Panc1 (cell line): Measurements from ENCODE around the gene NFKB1. TPM values are rescaled to one million over a fixed set of nuclear protein-coding genes. Genes with fewer than 3 reads are reported as not detected.

Experiments used
- ATAC-seq: fragments of 200-7000 bp; cut with Tn5 transposase; 2 replicates; pipeline ENCODE4 v1.9.1; 2020; ENCODE audit warnings: mild to moderate bottlenecking, moderate library complexity
- BruUV-seq: library from RNA; stranded (reverse); fragments of 400-500 nt; replicated peaks from 2 replicates; lab custom pipeline; 2021; lab: Mats Ljungman, UMichigan
- CTCF ChIA-PET: fragments of 300-600 bp; sonication (Branson Sonifier 250); formaldehyde crosslinking; loops from one replicate; lab custom pipeline; 2022; ENCODE audit warnings: antibody characterized with exemption; lab: Charles Lee
- POLR2A ChIA-PET: fragments of 300-600 bp; sonication (Branson Sonifier 250); formaldehyde crosslinking; loops from one replicate; lab custom pipeline; 2022; ENCODE audit warnings: antibody characterized with exemption; lab: Charles Lee
- DNase-seq: peaks from one replicate; pipeline ENCODE4 v3.0.0-alpha.2; 2010; ENCODE audit warnings: low read depth, low spot score
- H3K27ac ChIP-seq: 2 replicates; pipeline ENCODE4 v1.5.1; 2011; ENCODE audit warnings: mild to moderate bottlenecking, low read length, inconsistent platforms
- H3K27me3 ChIP-seq: fragments of 200-500 bp; sonication (Bioruptor generic); 2 replicates; pipeline ENCODE4 v1.6.0; 2014; ENCODE audit warnings: low read length, inconsistent platforms; ENCODE audit not compliant: control insufficient read depth, insufficient read depth
- H3K36me3 ChIP-seq: fragments of 200-500 bp; sonication (Bioruptor generic); 2 replicates; pipeline ENCODE4 v1.5.1; 2014; ENCODE audit warnings: inconsistent platforms, mild to moderate bottlenecking, low read length, moderate library complexity; ENCODE audit not compliant: control insufficient read depth, insufficient read depth
- H3K4me1 ChIP-seq: 2 replicates; pipeline ENCODE4 v1.5.1; 2011; ENCODE audit warnings: inconsistent platforms, mild to moderate bottlenecking, low read length, moderate library complexity; ENCODE audit not compliant: control insufficient read depth, insufficient read depth
- H3K4me3 ChIP-seq, 2 experiments: 2 replicates each; pipeline ENCODE4 v1.5.1; 2011 to 2012; ENCODE audit warnings: low read depth in 2 of 2, low read length in 2 of 2, mild to moderate bottlenecking in 2 of 2, inconsistent platforms in 1 of 2, moderate library complexity in 1 of 2
- H3K9me3 ChIP-seq: fragments of 200-500 bp; sonication (Bioruptor generic); 2 replicates; pipeline ENCODE4 v1.5.1; 2014; ENCODE audit warnings: low read depth, mild to moderate bottlenecking, inconsistent platforms, low read length, moderate library complexity; ENCODE audit not compliant: control insufficient read depth, insufficient read depth
- CTCF ChIP-seq: fragments of 450-650 bp; IDR thresholded peaks from 2 replicates; pipeline ENCODE4 v1.5.1; 2017; ENCODE audit warnings: mild to moderate bottlenecking
- POLR2AphosphoS5 ChIP-seq: IDR thresholded peaks from 2 replicates; pipeline ENCODE4 v1.6.1; 2012; ENCODE audit warnings: mild to moderate bottlenecking, low read depth, low read length, moderate library complexity
- REST ChIP-seq, 2 experiments: IDR thresholded peaks; 2 replicates each; pipeline ENCODE4 v1.6.1; 2011 to 2012; ENCODE audit warnings: low read depth in 2 of 2, control low read depth in 1 of 2, low read length in 1 of 2, mild to moderate bottlenecking in 1 of 2, moderate library complexity in 1 of 2; ENCODE audit not compliant: insufficient read depth in 1 of 2
- SIN3A ChIP-seq: IDR thresholded peaks from 2 replicates; pipeline ENCODE4 v1.6.1; 2012; ENCODE audit warnings: low read depth, mild to moderate bottlenecking, low read length, moderate library complexity, borderline replicate concordance; ENCODE audit not compliant: insufficient read depth
- TCF7L2 ChIP-seq: IDR thresholded peaks from 2 replicates; pipeline ENCODE4 v1.6.1; 2011; ENCODE audit warnings: mild to moderate bottlenecking, low read depth, low read length, inconsistent platforms
- in situ Hi-C: cut with HindIII; loops from 2 replicates; pipeline ENCODE4 v1.10.0; 2016; ENCODE audit warnings: low sequenced_read_pairs, low pct_unique_long_range_greater_than_20kb
- intact Hi-C: fragments of 100-400 bp; cut with micrococcal nuclease; formaldehyde crosslinking; loops from one replicate; pipeline ENCODE4 v1.10.0; 2022; ENCODE audit not compliant: unreplicated experiment
- total RNA-seq: library from RNA; stranded (reverse); gene quantifications from one replicate; pipeline ENCODE4 v1.2.1, GENCODE V29; 2021; ENCODE audit not compliant: unreplicated experiment

The NFKB1 gene
- total RNA-seq, 1 experiment from 2014 or later: 29.0 TPM

- POLR2A ChIA-PET: no interaction called here
- in situ Hi-C loops: no loop called here
- H3K4me1 ChIP-seq: no peaks in the 10 kb centered on the region
- H3K27me3 ChIP-seq: no peaks in the 10 kb centered on the region
- H3K27ac ChIP-seq: no peak overlapping the region
- DNase-seq (no peak), ATAC-seq (no peak)
- no peak for TF ChIP-seq CTCF
- no peak for TF ChIP-seq REST (IDR thresholded peaks at IDR 0.05; ENCODE audit: insufficient read depth in 1 of 2, low read depth in 2 of 2, low read length in 1 of 2)
- TF ChIP-seq SIN3A: no peak
- TF ChIP-seq POLR2AphosphoS5: no peak
- no peak for TF ChIP-seq TCF7L2
- BruUV-seq: no TSS peak
- intact Hi-C loops: no loop called here
- no peak overlapping the region for H3K4me3 ChIP-seq
- CTCF ChIA-PET: no interaction called here
- no peaks in the 10 kb centered on the region for H3K9me3 ChIP-seq
- no peaks in the 10 kb centered on the region for H3K36me3 ChIP-seq
Observed at GRCh38 chr4:102631616-102632015, 130.5 kb downstream of the NFKB1 start.

GRCh38 chr4:102632241-102633065 lies 131.3 kb downstream of the NFKB1 start:
- TF ChIP-seq SIN3A (no peak), POLR2AphosphoS5 (no peak), REST (IDR thresholded peaks at IDR 0.05; ENCODE audit: insufficient read depth in 1 of 2, low read depth in 2 of 2, low read length in 1 of 2) (no peak), TCF7L2 (no peak), CTCF (no peak)
- CTCF ChIA-PET: interaction anchor here (0.6 kb wide), 1 partner anchor 201 kb away, joined by 7 read pairs; no protein-coding TSS in a partner anchor
- intact Hi-C loops: no loop called here
- H3K36me3 ChIP-seq: no peaks in the 10 kb centered on the region
- in situ Hi-C loops: no loop called here
- no peak for ATAC-seq
- H3K4me3 ChIP-seq: no peak overlapping the region
- no peaks in the 10 kb centered on the region for H3K27me3 ChIP-seq
- H3K9me3 ChIP-seq: no peaks in the 10 kb centered on the region
- no peaks in the 10 kb centered on the region for H3K4me1 ChIP-seq
- no peak for DNase-seq
- no peak overlapping the region for H3K27ac ChIP-seq
- BruUV-seq: no TSS peak
- POLR2A ChIA-PET: interaction anchor here (0.7 kb wide), 1 partner anchor 210 kb away, joined by 3 read pairs; no protein-coding TSS in a partner anchor
